ENCODE data around the gene TMEM31.
"Not testable (repeated sequence)": the region's sequence is repeated elsewhere in the genome, so short reads cannot be mapped to it uniquely, and the experiment has no call there.

The TMEM31 gene

GRCh38 chrX:103718120-103718519, 7.4 kb downstream of the TMEM31 start:
- DNase-seq (ENCODE audit: extremely low spot score, insufficient read length, low read depth): no peak
- no peak for FAIRE-seq

DNA sequence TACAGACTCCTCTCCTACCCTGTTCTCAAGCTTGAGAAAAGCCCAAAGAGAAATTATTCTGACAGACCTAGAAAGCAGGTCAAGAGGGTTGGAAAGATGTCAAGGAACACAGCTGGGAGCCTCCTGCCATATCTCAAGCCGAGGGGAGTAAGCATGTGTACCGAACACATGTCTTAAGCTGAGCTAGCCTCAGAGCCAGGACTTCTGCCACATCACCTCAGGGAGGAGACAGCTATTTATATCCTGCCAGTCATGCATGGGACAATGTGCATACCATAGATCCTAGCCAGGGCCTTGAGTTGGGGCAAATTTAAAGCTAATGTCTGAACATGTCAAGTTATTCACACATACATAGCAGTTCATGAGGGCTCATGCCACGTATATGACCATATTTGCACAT, 11.8 kb downstream of the TMEM31 start:
- DNase-seq (ENCODE audit: extremely low spot score, insufficient read length, low read depth) (no peak), FAIRE-seq (no peak)

- FAIRE-seq: no peak
- no peak for DNase-seq (ENCODE audit: extremely low spot score, insufficient read length, low read depth)
Measured at GRCh38 chrX:103726477-103726876, 15.8 kb downstream of the TMEM31 start.

DNA sequence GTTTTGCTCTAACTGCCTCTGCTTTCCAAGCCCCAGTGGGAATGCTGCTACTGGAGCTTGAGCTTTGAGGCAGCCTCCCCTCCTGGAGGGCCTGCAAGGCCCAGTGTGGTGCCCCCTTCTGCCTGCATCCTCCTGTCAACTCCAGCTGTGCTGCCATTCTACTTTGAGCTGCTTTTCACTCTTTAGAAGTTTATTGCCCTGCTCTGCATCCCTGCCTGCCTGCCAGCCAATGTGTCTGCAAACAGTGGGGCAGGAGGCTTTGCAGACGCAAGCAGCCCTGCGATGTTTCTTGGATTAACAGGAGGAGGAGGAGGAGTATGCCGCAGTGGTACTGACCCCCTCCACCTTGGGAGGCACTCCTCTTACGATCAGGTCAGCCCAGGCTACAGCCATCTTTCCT, 16.4 kb downstream of the TMEM31 start:
- DNase-seq (ENCODE audit: extremely low spot score, insufficient read length, low read depth) (no peak), FAIRE-seq (no peak)

- FAIRE-seq: no peak
- no peak for DNase-seq (ENCODE audit: extremely low spot score, insufficient read length, low read depth)
Measured at GRCh38 chrX:103729015-103729414, 18.3 kb downstream of the TMEM31 start.

- FAIRE-seq (no peak), DNase-seq (ENCODE audit: extremely low spot score, insufficient read length, low read depth) (no peak)
Measured at GRCh38 chrX:103730147-103730795, 19.6 kb downstream of the TMEM31 start.

GRCh38 chrX:103730796-103731493, 20.2 kb downstream of the TMEM31 start:
- no peak for FAIRE-seq
- DNase-seq (ENCODE audit: extremely low spot score, insufficient read length, low read depth): no peak

DNA sequence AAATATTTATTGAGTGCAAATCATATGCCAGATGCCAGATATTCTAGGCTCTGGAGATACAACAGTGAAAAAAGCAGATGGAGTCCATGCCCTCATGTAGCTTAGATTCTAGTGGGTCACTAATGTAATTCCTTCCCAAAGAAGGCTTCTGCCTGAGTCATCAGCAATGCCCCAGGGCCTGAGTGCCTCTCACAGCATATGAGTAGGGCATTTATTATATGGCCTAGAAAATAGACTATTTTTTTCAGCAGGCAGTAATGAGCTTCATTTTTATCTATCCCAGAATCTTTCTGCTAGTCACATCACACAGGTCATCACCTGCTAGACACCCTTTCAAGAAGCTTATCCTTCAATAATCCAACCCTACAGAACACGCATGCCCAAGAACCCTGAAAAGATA, 22.3 kb downstream of the TMEM31 start:
- DNase-seq (ENCODE audit: extremely low spot score, insufficient read length, low read depth) (no peak), FAIRE-seq (no peak)

DNA sequence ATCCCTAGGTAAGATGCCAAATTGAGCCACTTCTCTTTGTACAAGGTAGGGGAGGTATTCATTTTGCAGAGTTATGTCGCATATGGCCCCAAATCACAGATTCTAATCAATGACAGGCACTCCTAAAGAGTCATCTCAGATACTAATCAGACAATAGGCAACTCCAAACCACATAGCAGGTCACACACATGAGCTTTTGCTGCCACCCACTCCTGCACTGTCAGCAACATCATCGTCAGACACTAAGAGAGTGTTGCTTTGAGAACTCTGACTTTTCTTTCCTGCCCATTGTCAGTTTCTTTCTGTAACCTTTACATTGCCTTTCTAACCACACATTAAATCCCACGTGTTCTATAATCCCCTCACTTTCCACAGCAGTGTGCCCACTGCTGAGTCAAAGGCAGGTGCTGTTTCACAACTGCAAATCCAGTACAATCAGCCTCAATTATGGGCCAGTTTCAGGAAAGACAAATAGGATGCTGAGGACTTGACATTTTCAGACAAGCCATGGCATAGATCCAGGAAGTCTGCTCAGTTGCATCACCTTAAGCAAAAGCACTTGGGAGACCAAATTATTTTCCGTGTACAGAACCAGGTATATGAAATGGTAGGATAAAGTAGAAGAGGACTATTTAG, 23.5 kb downstream of the TMEM31 start:
- FAIRE-seq (no peak), DNase-seq (ENCODE audit: extremely low spot score, insufficient read length, low read depth) (no peak)

DNA sequence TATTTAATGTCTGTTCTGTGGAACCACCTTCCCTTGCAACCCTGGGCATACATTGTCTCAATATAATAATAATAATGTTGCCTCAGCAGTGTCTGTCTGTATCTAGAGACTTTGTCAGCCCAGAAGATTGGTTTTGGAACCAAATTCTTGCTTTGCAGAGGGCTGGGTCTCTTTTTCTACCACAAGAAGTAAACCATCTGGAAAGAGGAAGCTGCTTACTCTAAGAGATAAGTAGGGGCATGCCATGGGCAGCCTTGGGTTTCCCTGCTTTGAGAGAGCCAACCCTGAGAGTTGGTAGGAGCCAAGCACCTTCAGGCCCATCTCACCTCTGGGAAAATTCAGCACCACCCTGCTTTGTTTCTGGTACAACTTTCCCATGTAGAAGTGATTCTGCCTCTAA, 27.0 kb downstream of the TMEM31 start:
- DNase-seq (ENCODE audit: extremely low spot score, insufficient read length, low read depth) (no peak), FAIRE-seq (no peak)

GRCh38 chrX:103739421-103739820, 28.7 kb downstream of the TMEM31 start:
- DNase-seq (ENCODE audit: extremely low spot score, insufficient read length, low read depth): no peak
- FAIRE-seq: no peak

GRCh38 chrX:103741879-103742278, 31.2 kb downstream of the TMEM31 start:
- FAIRE-seq (no peak), DNase-seq (ENCODE audit: extremely low spot score, insufficient read length, low read depth) (no peak)

DNA sequence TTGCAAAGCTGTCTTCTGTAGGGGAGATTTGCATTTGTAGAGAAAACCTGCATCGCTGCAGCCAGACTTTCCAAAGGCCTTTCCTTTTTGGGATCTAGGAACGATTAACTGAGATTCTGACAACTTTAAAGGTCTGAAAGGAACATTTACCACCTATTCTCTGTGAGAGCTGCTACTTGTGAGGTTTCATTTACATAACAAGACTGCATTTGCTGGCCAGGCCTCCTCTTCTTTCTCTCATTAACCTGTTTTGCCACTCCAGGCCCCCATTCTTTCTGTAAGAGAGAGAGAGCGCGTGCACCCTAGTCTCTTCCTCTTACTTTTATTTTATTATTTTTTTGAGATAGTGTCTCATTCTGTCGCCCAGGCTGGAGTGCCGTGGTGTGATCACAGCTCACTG, 31.6 kb downstream of the TMEM31 start:
- DNase-seq (ENCODE audit: extremely low spot score, insufficient read length, low read depth) (no peak), FAIRE-seq (no peak)

DNA sequence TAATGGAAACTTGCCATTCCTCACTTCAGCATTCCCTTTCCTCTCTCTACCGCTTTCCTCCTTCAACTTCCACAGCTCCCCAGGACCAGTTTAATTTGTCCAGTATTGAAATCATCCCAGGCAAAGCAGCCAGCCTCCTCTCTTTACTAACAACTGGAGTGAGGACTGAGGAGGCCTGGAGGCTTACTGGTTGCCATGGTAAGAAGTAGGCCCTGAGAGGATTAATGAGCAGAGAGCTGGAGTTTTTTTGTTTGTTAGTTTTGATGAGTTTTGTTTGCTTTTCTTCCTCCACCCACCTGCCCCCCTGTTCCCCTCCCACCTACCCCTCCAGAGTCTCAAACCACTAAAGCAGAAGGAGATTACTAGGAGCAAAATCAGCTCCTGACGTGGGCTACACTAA, 36.5 kb downstream of the TMEM31 start:
- FAIRE-seq (no peak), DNase-seq (ENCODE audit: extremely low spot score, insufficient read length, low read depth) (no peak)

GRCh38 chrX:103754401-103754800, 43.7 kb downstream of the TMEM31 start:
- no peak for FAIRE-seq
- DNase-seq (ENCODE audit: extremely low spot score, insufficient read length, low read depth): no peak

GRCh38 chrX:103756736-103757135, 46.0 kb downstream of the TMEM31 start:
- DNase-seq (ENCODE audit: extremely low spot score, insufficient read length, low read depth) (no peak), FAIRE-seq (no peak)

- no peak for DNase-seq (ENCODE audit: extremely low spot score, insufficient read length, low read depth)
Measured at GRCh38 chrX:103758555-103758954, 47.8 kb downstream of the TMEM31 start.

GRCh38 chrX:103763541-103763940, 52.8 kb downstream of the TMEM31 start:
- not testable (repeated sequence) for FAIRE-seq; DNase-seq (ENCODE audit: extremely low spot score, insufficient read length, low read depth)

More at GRCh38 chrX:103758555-103758954, 47.8 kb downstream of the TMEM31 start:
- FAIRE-seq: no peak

Measured in GM18507 (cell line).